Peyer's patch (tissue), 4 donors: ENCODE measurements around the gene LRRC42.

Experiments
- CTCF ChIP-seq, 6 experiments: fragments of 450-650 bp in 4 of 6; fragments of 200-600 bp in 2 of 6; sonication (generic) in 1 of 6; IDR thresholded peaks; one replicate each; pipeline ENCODE4 v1.5.1; 2017 to 2019; ENCODE audit warnings: antibody characterized with exemption in 6 of 6, mild to moderate bottlenecking in 3 of 6, moderate library complexity in 1 of 6
- POLR2A ChIP-seq, 2 donors: fragments of 450-650 bp; IDR thresholded peaks; one replicate each; pipeline ENCODE4 v1.5.1; 2017; ENCODE audit warnings: antibody characterized with exemption in 2 of 2, mild to moderate bottlenecking in 2 of 2, moderate library complexity in 2 of 2

- no peak for TF ChIP-seq CTCF (IDR thresholded peaks at IDR 0.05)
- TF ChIP-seq POLR2A (IDR thresholded peaks at IDR 0.05), result no peak
Measured at GRCh38 chr1:53947172-53947907, 1.2 kb downstream of the LRRC42 start.
